HG02798 (cell line): Measurements from ENCODE around the gene CFAP58.

Source experiments
- ATAC-seq: cut with Tn5 transposase; IDR thresholded peaks from one replicate; pipeline ENCODE4 v1.9.1; 2021; ENCODE audit warnings: mild to moderate bottlenecking; ENCODE audit not compliant: unreplicated experiment, poor library complexity

Gene CFAP58

GRCh38 chr10:104351919-104352318, 1.7 kb upstream of the CFAP58 start:
- peak; percentile 25 for ATAC-seq

GRCh38 chr10:104359811-104360210, 6.2 kb downstream of the CFAP58 start:
- ATAC-seq: no peak

GRCh38 chr10:104367904-104368303, 14.3 kb downstream of the CFAP58 start:
- no peak for ATAC-seq

- ATAC-seq: no peak
Observed at GRCh38 chr10:104368381-104368780, 14.7 kb downstream of the CFAP58 start.

- no peak for ATAC-seq
Observed at GRCh38 chr10:104371753-104372152, 18.1 kb downstream of the CFAP58 start.

- no peak for ATAC-seq
Observed at GRCh38 chr10:104374591-104374990, 21.0 kb downstream of the CFAP58 start.

- no peak for ATAC-seq
Observed at GRCh38 chr10:104376784-104377300, 23.2 kb downstream of the CFAP58 start.

- ATAC-seq: no peak
Observed at GRCh38 chr10:104380336-104380735, 26.7 kb downstream of the CFAP58 start.

- ATAC-seq: peak; percentile 52
Observed at GRCh38 chr10:104387130-104387888, 33.7 kb downstream of the CFAP58 start.

- no peak for ATAC-seq
Observed at GRCh38 chr10:104388830-104389229, 35.2 kb downstream of the CFAP58 start.

- no peak for ATAC-seq
Observed at GRCh38 chr10:104391150-104391968, 37.7 kb downstream of the CFAP58 start.

GRCh38 chr10:104391969-104392296, 38.3 kb downstream of the CFAP58 start:
- no peak for ATAC-seq

- no peak for ATAC-seq
Observed at GRCh38 chr10:104393387-104393786, 39.8 kb downstream of the CFAP58 start.

- ATAC-seq: no peak
Observed at GRCh38 chr10:104396581-104396980, 42.9 kb downstream of the CFAP58 start.

GRCh38 chr10:104403636-104404035, 50.0 kb downstream of the CFAP58 start:
- ATAC-seq: no peak

- no peak for ATAC-seq
Observed at GRCh38 chr10:104406715-104407650, 53.4 kb downstream of the CFAP58 start.

GRCh38 chr10:104413528-104413927, 59.9 kb downstream of the CFAP58 start:
- ATAC-seq: no peak

GRCh38 chr10:104415526-104416165, 62.0 kb downstream of the CFAP58 start:
- ATAC-seq: no peak

- no peak for ATAC-seq
Observed at GRCh38 chr10:104416851-104417250, 63.2 kb downstream of the CFAP58 start.
